ENCODE results near the gene SNRNP25.

GRCh38 chr16:69181-69580, 15.6 kb downstream of the SNRNP25 start:
- TF ChIP-seq YY1 (IDR thresholded peaks at IDR 0.05; ENCODE audit: insufficient read depth, insufficient read length) (no peak), SUZ12 (IDR thresholded peaks at IDR 0.05; ENCODE audit: extremely low read depth, insufficient read depth, insufficient read length) (no peak)
